D341Med (cell line): ENCODE measurements around the gene SCCPDH.
A peak's percentile ranks its signal among the peaks of the same experiment; 100 is the strongest.

Experiments used
- DNase-seq: peaks from one replicate; pipeline ENCODE4 v3.0.0; 2012; ENCODE audit warnings: low spot score

SCCPDH gene

DNA sequence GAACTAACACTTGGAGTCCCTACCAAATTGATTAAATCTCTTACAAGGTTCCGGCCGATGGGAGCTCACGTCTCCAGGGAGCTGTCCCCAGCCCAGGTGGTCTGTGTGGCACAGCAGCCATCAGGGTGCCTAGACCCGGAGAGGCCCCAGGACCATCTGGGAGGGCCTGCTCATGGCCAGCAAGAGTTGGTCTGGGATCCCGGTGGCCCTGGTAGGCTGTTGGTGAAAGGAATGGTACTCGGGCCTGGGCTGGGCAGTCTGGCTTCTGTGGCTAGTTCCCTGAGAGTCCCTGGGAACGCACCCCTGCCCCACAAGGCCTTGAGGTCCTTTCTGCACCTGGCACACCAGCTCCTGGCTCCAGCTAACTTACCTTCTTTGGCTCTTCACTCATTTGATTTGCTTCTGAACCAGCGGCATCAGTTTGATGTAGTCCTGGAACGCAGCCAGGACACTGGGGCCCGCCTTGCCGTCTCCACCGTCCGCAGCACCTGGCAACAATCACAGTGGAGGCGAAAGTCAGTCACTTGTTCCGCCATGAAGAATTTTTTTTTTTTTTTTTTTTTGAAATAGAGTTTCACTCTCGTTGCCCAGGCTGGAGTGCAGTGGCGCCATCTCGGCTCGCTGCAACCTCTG lies 62.5 kb downstream of the SCCPDH start:
- no peak for DNase-seq

DNA sequence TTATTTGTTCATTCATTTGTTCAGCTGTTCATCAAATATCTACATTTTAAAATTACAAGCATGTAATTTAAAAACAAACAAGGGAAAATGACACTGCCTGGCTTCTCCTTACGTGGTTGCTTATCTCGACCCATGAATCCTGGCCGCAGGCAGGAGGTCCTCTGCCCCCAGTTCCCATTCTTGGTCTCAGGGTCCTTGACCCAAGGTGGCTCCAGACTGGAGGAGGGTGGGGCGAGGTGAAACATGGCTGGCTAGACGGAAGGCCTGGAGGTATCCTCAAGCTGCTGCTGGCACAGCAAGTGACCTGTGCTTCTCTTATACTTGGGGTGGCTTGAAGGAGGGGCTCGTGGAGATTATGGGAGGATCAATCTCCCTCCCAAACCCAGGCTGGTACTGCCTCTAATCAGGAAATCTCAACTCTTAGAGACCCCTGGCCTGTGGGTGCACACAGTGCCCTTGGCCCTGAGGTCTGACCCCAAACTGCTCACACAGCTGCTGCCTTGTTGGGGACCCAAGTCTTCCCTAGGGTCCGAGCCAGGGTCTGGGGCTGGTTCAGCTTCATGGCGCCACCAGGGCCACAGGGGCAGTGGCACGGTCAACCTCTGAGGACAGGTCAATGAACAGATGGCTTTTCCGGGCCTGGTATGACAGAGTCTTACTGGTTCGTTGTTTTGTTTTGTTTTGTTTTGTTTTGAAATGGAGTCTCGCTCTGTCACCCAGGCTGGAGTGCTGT lies 63.7 kb downstream of the SCCPDH start:
- DNase-seq = peak; percentile 21

DNA sequence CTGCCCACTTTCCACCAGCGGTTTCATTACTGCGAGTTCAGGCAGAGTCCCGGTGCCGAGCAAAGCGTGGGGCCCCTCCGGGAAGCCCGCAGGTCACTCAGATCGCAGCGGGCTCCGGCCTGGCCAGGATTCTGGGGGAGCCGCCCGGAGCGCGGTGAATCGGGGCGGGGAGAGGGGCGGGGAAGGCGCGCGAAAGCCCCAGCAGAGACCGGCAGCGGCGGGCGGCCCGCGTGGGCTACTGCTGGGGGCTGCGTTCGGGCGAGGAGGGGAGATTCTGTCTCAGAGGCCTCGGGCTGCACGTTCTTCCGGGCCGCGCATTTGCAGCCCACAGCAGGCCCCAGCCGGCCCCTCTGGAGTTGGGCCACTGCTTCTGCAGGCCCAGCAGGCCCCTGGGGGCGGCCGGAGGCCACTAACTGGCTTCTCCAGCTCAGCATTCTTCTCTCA lies 64.7 kb downstream of the SCCPDH start:
- no peak for DNase-seq

- peak; percentile 25 for DNase-seq
Measured at GRCh38 chr1:246789454-246790339, 65.5 kb downstream of the SCCPDH start.

GRCh38 chr1:246790364-246790763 lies 66.2 kb downstream of the SCCPDH start:
- DNase-seq = no peak

DNA sequence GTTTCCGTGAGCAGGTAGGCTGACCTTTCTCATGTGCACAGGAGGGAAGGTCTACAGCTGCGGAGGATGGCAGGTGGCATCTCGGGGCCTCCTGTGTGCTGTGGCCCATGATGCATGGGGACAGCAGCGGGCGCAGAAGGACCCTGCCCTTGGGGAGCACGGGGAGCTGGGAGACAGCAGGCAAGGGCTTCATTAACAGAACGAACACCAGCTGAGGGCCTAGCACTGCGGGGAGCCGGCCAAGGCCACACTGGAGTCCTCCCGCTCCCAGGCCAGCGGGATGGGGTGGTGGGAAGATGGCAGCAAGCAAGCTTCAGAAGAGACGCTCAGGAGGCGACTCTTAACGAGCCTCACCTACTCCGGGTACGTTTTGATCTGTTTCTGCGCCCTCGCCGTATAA lies 66.6 kb downstream of the SCCPDH start:
- DNase-seq = no peak

GRCh38 chr1:246791303-246791918 lies 67.2 kb downstream of the SCCPDH start:
- peak; percentile 31 for DNase-seq

DNA sequence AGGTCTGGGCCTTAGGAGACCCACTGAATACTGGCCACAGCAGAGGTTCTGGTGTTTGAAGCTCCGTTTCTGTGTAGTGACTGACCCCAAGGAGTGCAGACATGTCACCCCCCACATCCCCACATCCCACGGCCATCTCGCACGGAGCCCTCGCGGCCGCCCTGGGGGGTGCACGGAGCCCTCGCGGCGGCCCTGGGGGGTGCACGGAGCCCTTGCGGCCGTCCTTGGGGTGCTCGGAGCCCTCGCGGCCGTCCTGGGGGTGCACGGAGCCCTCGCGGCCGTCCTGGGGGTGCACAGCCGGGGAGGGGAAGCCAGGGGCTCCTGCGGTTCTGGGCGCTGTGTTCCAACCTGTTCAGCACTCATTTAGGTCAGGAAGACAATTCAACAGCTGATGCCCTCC lies 68.4 kb downstream of the SCCPDH start:
- DNase-seq = peak; percentile 25

DNA sequence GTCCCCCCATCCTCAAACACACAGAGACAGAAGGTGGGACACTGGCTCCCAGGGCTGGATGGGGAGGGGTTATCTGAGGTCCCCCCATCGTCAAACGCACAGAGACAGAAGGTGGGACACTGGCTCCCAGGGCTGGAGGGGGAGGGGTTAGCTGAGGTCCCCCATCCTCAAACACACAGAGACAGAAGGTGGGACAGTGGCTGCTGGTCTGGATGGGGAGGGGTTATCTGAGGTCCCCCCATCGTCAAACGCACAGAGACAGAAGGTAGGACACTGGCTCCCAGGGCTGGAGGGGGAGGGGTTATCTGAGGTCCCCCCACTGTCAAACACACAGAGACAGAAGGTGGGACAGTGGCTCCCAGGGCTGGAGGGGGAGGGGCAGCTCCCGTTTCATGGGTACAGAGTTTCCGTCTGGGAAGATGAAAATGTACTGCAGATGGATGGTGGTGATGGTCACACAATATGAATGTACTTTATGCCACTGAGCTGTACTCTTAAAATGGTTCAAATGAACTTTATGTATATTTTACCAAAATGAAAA lies 69.2 kb downstream of the SCCPDH start:
- no peak for DNase-seq

DNA sequence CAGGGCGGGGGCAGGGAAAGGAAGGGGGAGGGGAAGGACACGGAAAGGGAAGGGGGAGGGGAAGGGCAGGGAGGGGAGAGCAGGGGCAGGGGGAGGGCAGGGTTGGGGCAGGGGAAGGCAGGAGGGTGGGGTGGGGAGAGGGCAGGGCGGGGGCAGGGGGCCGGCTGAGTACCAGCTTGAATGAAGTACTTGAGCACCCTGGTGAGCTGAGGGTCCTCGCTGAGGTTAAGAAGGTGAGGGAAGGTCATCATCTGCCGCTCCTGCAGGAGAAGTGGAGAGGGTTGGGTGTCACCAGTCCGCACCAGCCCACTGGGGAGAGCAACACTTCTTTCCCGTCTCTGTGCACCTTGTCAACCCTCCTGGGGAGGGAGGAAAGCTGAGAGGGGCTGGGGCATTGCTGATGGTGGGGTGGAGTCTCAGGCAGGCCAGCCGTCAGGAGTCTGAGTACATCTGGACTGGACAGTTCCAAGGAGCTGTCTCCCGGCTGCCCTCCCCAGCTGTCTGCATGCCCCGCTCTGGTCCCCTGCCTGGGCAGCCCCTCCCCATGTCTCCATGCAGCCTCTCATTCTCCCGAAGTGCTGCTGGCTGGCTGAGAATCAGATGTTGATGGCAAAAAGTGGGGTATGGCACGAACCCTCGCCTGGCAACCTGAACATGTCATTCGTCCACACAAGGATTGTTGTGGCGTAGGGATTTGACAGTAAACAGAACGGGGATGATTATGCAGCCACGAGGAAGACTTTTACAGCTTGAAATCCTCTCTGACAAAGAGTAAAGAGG lies 70.0 kb downstream of the SCCPDH start:
- no peak for DNase-seq

- no peak for DNase-seq
Measured at GRCh38 chr1:246794828-246795671, 70.8 kb downstream of the SCCPDH start.

GRCh38 chr1:246795906-246796694 lies 71.9 kb downstream of the SCCPDH start:
- DNase-seq = no peak

GRCh38 chr1:246797157-246797556 lies 72.9 kb downstream of the SCCPDH start:
- DNase-seq = no peak

DNA sequence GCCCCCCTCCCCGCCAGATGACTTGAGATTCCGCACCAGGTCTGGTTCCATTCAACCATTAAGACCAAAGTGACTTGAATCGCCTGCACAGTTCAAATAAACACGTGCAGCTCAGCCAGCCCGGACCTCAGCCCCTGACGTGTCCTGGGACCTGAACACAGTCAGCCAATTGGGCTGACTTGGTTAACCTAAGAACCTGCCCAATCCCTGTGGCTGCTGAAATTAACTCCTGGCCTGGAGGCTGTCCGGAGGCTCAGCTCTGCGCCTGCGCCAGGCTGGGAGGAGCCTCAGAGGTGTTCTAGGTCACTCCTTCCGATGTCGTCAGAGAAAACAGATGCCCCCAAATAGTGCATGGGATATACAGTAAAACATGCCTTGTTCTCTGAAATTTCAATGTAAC lies 73.4 kb downstream of the SCCPDH start:
- no peak for DNase-seq

DNA sequence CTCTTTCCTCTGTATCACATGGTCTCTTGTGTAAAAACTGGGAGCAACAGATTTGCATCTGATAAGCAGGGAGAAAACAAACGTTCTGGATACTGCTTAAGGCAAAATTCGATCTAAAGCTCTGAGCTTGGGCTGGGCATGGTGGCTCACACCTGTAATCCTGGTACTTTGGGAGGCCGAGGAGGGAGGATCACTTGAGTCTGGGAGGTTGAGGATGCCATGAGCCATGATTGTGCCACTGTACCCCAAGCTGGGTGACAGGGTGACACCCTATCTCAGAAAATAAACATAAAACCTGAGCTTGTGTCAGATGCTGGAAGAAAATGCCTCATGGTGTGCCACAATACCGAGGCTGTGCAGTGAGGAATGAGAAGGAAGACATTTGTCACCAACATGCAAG lies 73.9 kb downstream of the SCCPDH start:
- no peak for DNase-seq

DNA sequence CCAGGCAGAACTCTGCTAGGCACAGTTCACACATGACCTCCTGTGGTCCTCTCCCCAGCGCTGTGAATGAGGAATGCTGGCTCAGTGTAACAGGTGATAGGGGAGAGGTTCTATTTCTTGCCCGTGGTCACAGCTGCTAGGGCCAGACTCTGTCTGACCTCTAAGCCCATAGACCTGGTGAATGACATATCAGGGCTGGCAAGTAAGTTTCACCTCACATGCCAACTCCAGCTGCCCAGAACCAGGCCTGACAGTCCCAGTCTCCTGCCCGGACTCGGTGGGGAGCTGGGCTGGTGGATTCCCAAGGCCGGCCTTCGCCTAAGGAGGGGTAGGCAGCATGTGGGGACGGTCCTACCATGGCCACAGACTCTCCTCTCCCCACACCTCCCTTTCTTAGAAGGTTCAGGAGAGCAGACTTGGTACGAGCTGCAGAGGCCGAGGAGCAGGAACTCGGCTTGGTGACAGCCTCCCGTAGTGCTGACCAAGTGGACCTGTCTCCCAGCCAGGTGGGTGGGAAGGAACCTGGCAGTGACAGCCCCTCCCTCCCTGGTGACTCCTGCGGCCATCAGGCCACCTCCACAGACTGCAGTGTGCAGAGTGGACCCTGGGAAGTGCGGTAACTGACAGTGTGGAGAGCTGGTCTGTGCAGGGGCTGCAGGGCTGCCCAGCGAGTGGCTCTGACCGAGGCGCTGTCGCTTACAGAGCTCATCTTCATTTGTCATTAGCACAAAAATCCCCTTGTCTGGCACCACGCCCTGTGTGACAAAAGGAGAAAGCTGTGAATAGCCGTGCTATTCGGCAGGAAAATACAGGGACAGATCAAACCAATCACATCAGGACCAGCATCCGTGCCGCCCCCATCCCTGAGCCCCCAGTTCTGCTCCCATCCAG lies 74.6 kb downstream of the SCCPDH start:
- no peak for DNase-seq

GRCh38 chr1:246800356-246800755 lies 76.1 kb downstream of the SCCPDH start:
- no peak for DNase-seq

DNA sequence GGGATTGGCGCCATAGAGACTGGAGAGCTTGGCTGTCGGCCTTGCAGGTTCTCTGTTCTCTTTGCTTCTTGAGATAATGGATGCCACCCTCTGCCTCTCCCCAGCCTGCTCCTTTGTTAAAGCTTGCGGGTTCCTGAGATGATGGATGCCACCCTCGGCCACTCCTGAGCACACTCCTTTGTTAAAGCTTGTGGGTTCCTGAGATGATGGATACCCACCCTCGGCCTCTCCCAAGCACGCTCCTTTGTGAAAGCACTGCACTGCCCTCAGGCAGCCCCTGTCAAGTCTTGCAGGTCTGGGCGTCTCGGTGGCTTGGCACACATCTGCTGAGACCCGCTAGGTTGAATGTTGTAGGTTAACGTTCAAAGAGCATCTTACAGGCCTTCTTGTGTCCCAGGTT lies 76.5 kb downstream of the SCCPDH start:
- no peak for DNase-seq
